ENCODE data around the gene ZNF200.

ZNF200 gene

DNA sequence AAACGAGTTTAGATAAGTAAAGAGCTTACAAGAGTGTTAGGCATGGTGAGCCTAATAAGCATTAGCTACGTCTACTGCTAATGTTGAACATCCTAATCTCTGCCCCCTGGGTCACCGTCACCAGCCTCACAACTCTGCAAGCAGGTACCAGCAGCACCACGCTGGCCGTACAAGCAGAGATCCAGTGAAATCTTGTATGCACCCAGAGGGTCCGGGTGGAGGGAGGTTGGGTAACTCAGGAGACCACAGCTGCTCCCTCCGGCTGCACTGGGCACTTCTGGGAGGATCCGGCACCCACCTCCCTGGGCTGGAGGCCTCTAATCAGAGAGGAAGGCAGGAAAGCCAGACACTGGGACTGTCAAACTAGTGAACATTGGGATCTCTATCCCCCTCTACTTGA lies 55.3 kb downstream of the ZNF200 start:
- DNase-seq (ENCODE audit: low read depth) = no peak
- TF ChIP-seq, protein P1, sequence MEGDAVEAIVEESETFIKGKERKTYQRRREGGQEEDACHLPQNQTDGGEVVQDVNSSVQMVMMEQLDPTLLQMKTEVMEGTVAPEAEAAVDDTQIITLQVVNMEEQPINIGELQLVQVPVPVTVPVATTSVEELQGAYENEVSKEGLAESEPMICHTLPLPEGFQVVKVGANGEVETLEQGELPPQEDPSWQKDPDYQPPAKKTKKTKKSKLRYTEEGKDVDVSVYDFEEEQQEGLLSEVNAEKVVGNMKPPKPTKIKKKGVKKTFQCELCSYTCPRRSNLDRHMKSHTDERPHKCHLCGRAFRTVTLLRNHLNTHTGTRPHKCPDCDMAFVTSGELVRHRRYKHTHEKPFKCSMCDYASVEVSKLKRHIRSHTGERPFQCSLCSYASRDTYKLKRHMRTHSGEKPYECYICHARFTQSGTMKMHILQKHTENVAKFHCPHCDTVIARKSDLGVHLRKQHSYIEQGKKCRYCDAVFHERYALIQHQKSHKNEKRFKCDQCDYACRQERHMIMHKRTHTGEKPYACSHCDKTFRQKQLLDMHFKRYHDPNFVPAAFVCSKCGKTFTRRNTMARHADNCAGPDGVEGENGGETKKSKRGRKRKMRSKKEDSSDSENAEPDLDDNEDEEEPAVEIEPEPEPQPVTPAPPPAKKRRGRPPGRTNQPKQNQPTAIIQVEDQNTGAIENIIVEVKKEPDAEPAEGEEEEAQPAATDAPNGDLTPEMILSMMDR (conservative IDR thresholded peaks at IDR 0.05; ENCODE audit: control insufficient read depth, insufficient read depth, low read depth, low read length) = no peak
- no peak overlapping the region for H3K4me3 ChIP-seq (ENCODE audit: control insufficient read depth, low read depth, low read length)

DNA sequence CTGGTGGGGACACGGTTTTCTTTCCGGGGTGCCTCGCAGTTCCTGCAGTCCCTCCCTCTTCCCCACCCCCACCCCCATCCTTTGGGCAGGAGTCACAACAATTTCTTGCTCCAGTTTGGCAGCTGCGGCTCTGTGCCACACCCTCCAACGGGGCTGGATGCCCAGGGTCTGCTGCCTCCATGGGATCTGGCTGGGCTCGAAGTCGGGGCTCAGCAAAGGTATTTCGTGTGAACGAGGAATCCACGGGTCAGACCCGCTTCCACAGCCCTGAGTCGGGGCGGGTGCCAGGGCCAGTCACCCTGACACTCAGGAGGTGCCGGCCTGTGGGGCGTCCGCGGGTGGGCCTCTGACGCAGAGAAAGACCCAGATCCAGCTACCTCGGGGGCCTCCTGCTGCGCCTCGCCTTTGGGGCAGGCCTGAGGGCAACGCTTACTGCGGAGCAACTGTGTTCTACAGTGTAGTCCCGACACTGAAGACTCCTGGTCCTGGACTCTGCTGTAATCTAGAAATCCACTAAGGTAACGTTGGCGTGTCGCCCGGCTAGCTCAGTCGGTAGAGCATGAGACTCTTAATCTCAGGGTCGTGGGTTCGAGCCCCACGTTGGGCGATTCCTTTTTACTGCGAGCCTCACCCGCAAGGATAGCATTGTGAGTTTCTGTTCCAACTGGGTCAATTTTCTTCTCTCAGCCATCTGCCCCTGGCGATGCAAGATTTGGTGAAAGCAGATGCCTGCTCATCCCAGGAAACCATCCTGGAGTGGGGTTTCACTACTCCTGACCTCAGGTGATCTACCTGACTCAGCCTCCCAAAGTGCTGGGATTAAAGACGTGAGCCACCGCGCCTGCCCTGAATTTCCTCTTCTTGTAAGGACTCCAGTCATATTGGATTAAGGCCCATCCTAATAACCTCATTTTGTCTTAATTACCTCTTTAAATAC lies 59.5 kb downstream of the ZNF200 start:
- DNase-seq (ENCODE audit: low read depth) = peak; percentile 75
- TF ChIP-seq, protein P1 (conservative IDR thresholded peaks at IDR 0.05; ENCODE audit: control insufficient read depth, insufficient read depth, low read depth, low read length) = no peak
- peak overlapping the region; percentile 40 for H3K4me3 ChIP-seq (ENCODE audit: control insufficient read depth, low read depth, low read length)

DNA sequence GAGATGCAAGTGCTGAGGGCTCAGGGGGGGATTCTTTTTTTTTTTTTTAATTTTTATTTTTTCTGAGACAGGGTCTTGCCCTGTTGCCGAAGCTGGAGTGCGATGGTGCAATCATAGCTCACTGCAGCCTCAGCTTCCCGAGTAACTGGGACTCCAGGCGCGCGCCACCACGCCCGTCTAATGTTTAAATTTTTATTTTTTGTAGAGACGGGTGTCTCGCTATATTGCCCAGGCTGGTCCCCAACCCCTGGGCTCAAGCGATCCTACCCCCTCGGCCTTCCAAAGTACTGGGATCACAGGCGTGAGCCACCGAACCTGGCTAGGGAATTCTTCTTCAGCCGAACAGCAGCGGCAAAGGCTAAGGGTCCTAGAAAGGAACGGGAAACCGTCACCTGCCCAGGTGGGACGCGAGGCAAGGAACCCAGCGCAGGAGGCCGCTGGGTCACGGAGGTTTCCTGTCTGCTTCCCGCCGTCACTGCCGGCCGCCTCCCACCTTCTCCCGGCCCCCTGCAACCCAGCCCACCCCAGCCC lies 60.3 kb downstream of the ZNF200 start:
- peak overlapping the region; percentile 20 for H3K4me3 ChIP-seq (ENCODE audit: control insufficient read depth, low read depth, low read length)
- TF ChIP-seq, protein P1 (conservative IDR thresholded peaks at IDR 0.05; ENCODE audit: control insufficient read depth, insufficient read depth, low read depth, low read length) = no peak
- DNase-seq (ENCODE audit: low read depth) = no peak

DNA sequence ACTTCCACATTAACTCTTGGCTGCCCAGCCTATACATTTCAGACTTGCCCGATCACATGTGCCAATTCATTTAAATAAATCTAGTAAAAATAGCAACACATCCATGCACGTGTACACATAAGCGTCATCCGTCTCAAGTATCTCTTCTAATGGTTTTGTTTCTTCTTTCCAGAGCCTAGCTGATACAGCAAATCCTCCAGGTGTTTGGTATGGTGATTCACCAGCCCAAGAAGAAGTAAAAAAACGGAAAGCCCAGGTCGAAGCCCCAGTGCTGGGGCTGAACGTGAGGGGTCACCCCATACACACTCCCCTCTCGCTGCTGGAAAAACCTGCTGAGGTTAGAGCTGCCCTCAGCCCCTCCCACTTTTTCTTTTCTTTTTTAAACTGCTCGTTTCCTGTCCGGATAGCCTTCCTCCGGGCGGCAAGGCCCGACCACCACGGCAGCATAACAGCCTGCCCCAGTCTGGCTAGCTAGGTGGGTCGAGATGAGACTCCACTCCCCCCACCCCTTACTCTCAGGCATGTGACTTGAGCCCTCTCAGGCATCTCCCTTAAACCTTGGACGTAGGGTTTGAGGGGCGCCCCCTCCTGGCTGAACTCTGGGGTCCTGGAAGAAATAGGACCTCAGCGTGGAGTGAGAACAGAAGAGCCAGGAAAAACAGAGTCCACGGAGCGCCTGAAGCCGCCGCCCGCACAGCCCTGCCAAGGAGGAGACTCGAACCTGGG lies 60.9 kb downstream of the ZNF200 start:
- TF ChIP-seq, protein P1 (conservative IDR thresholded peaks at IDR 0.05; ENCODE audit: control insufficient read depth, insufficient read depth, low read depth, low read length) = peak; percentile 34
- no peak for DNase-seq (ENCODE audit: low read depth)

More for the DNA sequence above, 60.9 kb downstream of the ZNF200 start:
- H3K4me3 ChIP-seq (ENCODE audit: control insufficient read depth, low read depth, low read length) = peak overlapping the region; percentile 27
